GM12801 (cell line): ENCODE results near the gene CADPS2.

Experiments
- CTCF ChIP-seq: IDR thresholded peaks from one replicate; pipeline ENCODE4 v1.5.1; 2011; ENCODE audit warnings: control low read depth; ENCODE audit not compliant: insufficient read length; ENCODE audit errors: extremely low read depth

CADPS2 gene

DNA sequence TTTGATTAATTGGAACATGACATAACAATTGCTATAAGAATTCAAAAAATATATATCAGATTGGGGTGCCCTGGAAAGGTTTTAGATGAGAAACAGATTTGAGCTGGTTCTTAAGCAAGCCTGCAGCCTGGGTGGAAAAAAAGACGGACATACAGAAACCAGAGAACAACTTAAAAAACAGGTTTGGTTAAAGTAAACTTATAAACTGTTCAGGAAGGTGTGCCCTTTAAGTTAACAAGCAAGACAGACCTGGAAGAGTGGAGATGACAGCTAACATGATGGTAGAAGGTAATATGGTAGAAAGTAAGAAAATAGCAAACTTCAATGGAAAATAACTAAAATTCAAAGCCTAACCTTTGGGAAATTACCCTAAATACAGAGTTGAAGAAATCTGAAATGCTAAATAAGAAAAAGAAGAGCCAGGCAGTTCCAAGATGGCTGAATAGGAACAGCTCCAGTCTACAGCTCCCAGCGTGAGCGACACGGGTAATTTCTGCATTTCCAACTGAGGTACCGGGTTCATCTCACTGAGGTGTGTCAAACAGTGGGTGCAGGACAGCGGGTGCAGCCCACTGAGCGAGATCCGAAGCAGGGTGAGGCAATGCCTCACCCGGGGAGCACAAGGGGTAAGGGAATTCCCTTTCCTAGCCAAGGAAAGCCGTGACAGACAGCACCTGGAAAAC lies 52.2 kb downstream of the CADPS2 start:
- no peak for TF ChIP-seq CTCF

DNA sequence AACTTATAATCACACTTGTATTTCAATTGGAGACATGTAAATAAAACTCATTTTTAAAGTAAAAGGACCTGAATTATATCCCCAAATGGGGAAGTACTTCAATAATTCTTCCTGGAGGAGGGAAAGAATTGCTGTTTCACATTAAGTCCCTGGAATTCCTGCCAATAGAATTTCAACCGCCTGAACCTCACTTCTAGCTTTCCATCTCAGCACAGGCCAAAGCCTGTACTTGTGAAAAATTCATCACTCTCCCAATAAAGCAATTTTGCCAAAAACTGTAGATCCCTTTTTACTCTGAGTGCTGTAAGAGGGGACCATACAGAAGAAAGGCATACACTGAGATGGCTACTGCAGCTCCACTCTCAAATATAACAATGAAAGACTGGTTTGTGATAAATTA lies 54.8 kb downstream of the CADPS2 start:
- TF ChIP-seq CTCF: no peak

- no peak for TF ChIP-seq CTCF
These were observed 56.3 kb downstream of the CADPS2 start for GRCh38 chr7:122829962-122830361.

DNA sequence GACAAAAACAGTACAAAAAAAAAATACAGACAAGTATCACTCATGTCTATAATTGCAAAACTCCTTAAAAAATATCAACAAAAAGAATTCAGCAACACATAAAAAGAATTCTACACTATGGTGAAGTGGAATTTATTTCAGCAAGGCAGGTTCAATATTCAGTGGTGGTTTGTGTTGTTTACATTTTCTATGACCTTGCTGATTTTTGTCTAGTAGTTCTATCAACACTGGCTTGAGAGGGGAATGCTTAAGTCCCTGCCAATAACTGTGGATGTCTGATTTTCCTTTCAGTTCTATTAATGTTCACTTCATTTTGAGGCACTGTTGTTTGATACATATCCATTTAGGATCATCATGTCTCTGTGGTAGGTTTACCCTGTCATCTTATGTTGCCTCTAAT lies 58.5 kb downstream of the CADPS2 start:
- TF ChIP-seq CTCF: no peak

- TF ChIP-seq CTCF: no peak
These were observed 72.4 kb downstream of the CADPS2 start for GRCh38 chr7:122813845-122814244.

- TF ChIP-seq CTCF: no peak
These were observed 82.4 kb downstream of the CADPS2 start for GRCh38 chr7:122803851-122804250.

DNA sequence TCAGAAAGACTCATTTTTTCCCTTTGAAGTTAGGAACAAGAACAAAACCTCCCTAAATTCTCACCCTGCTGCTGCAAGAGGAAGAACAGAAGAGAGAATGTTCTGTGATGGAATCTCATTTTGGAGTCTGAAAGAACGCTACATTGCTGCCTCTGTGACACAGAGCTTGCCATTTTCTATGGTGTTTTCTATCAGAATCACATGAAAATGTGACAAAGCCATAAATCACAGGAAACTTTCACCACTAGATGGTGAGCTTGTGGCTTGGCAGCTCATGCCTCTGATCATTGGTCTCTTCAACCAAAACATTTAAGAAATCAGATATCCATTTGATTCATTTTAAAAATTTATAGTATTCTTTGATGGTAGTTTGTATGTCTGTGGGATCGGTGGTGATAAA lies 82.9 kb downstream of the CADPS2 start:
- no peak for TF ChIP-seq CTCF
